Osteoblast (primary cell): ENCODE data around the gene PRKCE. TPM values are rescaled to one million over a fixed set of nuclear protein-coding genes. Genes with fewer than 3 reads are reported as not detected.
A peak's percentile ranks its signal among the peaks of the same experiment; 100 is the strongest.

Experiments used
- DNase-seq: peaks from one replicate; pipeline ENCODE4 v3.0.0; 2011; ENCODE audit warnings: low spot score, mixed read lengths; ENCODE audit not compliant: insufficient read length; ENCODE audit errors: missing footprints
- H2AFZ ChIP-seq: 2 replicates; pipeline ENCODE4 v1.6.0; 2011; ENCODE audit warnings: mild to moderate bottlenecking, low read length
- H3K27ac ChIP-seq: 2 replicates; pipeline ENCODE4 v1.5.1; 2011; ENCODE audit warnings: mild to moderate bottlenecking, low read depth, low read length, moderate library complexity
- H3K27me3 ChIP-seq: 2 replicates; pipeline ENCODE4 v1.6.0; 2012; ENCODE audit warnings: mild to moderate bottlenecking, control low read depth, inconsistent platforms, low read length, moderate library complexity; ENCODE audit not compliant: insufficient read depth
- H3K36me3 ChIP-seq: 2 replicates; pipeline ENCODE4 v1.5.1; 2011; ENCODE audit warnings: mild to moderate bottlenecking, low read length, control low read depth, moderate library complexity; ENCODE audit not compliant: insufficient read depth
- H3K4me1 ChIP-seq: 2 replicates; pipeline ENCODE4 v1.5.1; 2011; ENCODE audit warnings: mild to moderate bottlenecking, low read length, control low read depth, moderate library complexity; ENCODE audit not compliant: insufficient read depth
- H3K4me2 ChIP-seq: 2 replicates; pipeline ENCODE4 v1.6.0; 2011; ENCODE audit warnings: mild to moderate bottlenecking, low read length; ENCODE audit not compliant: insufficient read depth
- H3K4me3 ChIP-seq: fragments of 200-600 bp; sonication (generic); 3 replicates; pipeline ENCODE4 v1.5.1; 2012; ENCODE audit warnings: mild to moderate bottlenecking, low read length, inconsistent platforms; ENCODE audit not compliant: insufficient read depth
- H3K79me2 ChIP-seq: 2 replicates; pipeline ENCODE4 v1.6.0; 2012; ENCODE audit warnings: mild to moderate bottlenecking, low read length, control low read depth, inconsistent platforms; ENCODE audit not compliant: insufficient read depth
- H3K9me3 ChIP-seq: 2 replicates; pipeline ENCODE4 v1.5.1; 2011; ENCODE audit warnings: low read depth, low read length, control low read depth
- H4K20me1 ChIP-seq: 2 replicates; pipeline ENCODE4 v1.6.0; 2012; ENCODE audit warnings: mild to moderate bottlenecking, low read length, control low read depth; ENCODE audit not compliant: insufficient read depth
- CTCF ChIP-seq: IDR thresholded peaks from 2 replicates; pipeline ENCODE4 v1.5.1; 2011; ENCODE audit warnings: mild to moderate bottlenecking, low read depth, low read length, moderate library complexity; ENCODE audit errors: extremely low read depth
- total RNA-seq: library from RNA; depleted of rRNA; stranded (reverse); fragments of >200 nt; gene quantifications from 2 replicates; pipeline ENCODE4 v1.2.3, GENCODE V29; 2012

PRKCE gene
- total RNA-seq, 1 donor, result 22.1 TPM

- Histone ChIP-seq H3K36me3 (no peaks in the 10 kb centered on the region), H3K27ac (peak overlapping the region; percentile 97), H2AFZ (peak overlapping the region; percentile 67), H3K9me3 (no peaks in the 10 kb centered on the region), H3K4me2 (peak overlapping the region; percentile 77), H3K79me2 (no peaks in the 10 kb centered on the region), H3K27me3 (no peaks in the 10 kb centered on the region), H4K20me1 (no peaks in the 10 kb centered on the region), H3K4me3 (peak overlapping the region; percentile 53), H3K4me1 (peaks cover 47% of the 10 kb centered on the region)
- DNase-seq, result peak; percentile 91
- no peak for TF ChIP-seq CTCF
Observed at GRCh38 chr2:46073540-46074046, 422.1 kb downstream of the PRKCE start.

DNA sequence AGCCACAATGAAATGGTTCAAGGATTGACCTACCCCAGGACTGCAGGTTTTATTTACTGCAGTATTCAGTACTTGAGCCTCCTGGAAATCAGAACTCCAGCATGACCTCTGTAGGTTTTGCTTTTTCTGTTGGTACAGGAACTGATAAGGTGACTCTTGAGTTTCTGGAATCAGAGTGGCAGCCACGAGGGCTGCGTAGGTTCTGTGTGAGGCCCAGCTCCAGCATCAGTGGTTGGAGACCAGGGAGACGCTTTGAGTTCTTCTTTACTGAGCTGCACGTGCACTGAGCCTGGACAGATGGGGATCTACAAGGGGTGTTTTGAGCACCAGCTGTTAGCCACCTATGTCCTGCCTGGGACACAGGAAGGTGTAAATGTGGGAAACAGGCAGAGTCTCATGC lies 423.0 kb downstream of the PRKCE start:
- no peak overlapping the region for H2AFZ ChIP-seq
- peak overlapping the region; percentile 77 for H3K4me2 ChIP-seq
- H3K4me3 ChIP-seq, result peak overlapping the region; percentile 9

GRCh38 chr2:46075848-46076247 lies 424.4 kb downstream of the PRKCE start:
- peak overlapping the region; percentile 75 for H3K27ac ChIP-seq
- H2AFZ ChIP-seq, result peak overlapping the region; percentile 32
- H3K9me3 ChIP-seq, result no peaks in the 10 kb centered on the region
- H3K4me1 ChIP-seq, result peaks cover 46% of the 10 kb centered on the region
- H3K27me3 ChIP-seq, result no peaks in the 10 kb centered on the region
- H3K4me3 ChIP-seq, result peak overlapping the region; percentile 28
- H3K79me2 ChIP-seq, result no peaks in the 10 kb centered on the region
- H4K20me1 ChIP-seq, result no peaks in the 10 kb centered on the region
- no peak for TF ChIP-seq CTCF
- H3K36me3 ChIP-seq, result no peaks in the 10 kb centered on the region
- H3K4me2 ChIP-seq, result peak overlapping the region; percentile 57
- DNase-seq, result peak; percentile 54

More for the DNA sequence above, 423.0 kb downstream of the PRKCE start:
- no peak for DNase-seq
- Histone ChIP-seq H3K36me3 (no peaks in the 10 kb centered on the region), H3K27ac (peak overlapping the region; percentile 97), H3K79me2 (no peaks in the 10 kb centered on the region), H3K27me3 (no peaks in the 10 kb centered on the region), H3K9me3 (no peaks in the 10 kb centered on the region), H3K4me1 (peaks cover 46% of the 10 kb centered on the region), H4K20me1 (no peaks in the 10 kb centered on the region)
- TF ChIP-seq CTCF, result no peak

- H3K27ac ChIP-seq, result peak overlapping the region; percentile 75
- H3K36me3 ChIP-seq, result no peaks in the 10 kb centered on the region
- H3K4me2 ChIP-seq, result peak overlapping the region; percentile 57
- H3K27me3 ChIP-seq, result no peaks in the 10 kb centered on the region
- H2AFZ ChIP-seq, result peak overlapping the region; percentile 32
- H3K4me3 ChIP-seq, result peak overlapping the region; percentile 28
- no peaks in the 10 kb centered on the region for H3K9me3 ChIP-seq
- H3K79me2 ChIP-seq, result no peaks in the 10 kb centered on the region
- peaks cover 46% of the 10 kb centered on the region for H3K4me1 ChIP-seq
- peak; percentile 79 for DNase-seq
- H4K20me1 ChIP-seq, result no peaks in the 10 kb centered on the region
- no peak for TF ChIP-seq CTCF
Observed at GRCh38 chr2:46076251-46076650, 424.8 kb downstream of the PRKCE start.
